SW480 (cell line): ENCODE results near the gene DAPK3.
"Not testable (repeated sequence)": the region's sequence is repeated elsewhere in the genome, so short reads cannot be mapped to it uniquely, and the experiment has no call there.

Source experiments
- DNase-seq: peaks from one replicate; pipeline ENCODE4 v3.0.0-alpha.2; 2016; ENCODE audit warnings: low spot score

The DAPK3 gene

GRCh38 chr19:3970808-3971598 lies at the start of gene DAPK3:
DAPK3 (minus strand) TSS chr19:3971099; CDS start chr19:3969735, 1,364 bp downstream.
- peak; percentile 93 for DNase-seq

GRCh38 chr19:4019578-4019977 lies 48.7 kb upstream of the DAPK3 start:
- DNase-seq = no peak

- DNase-seq = no peak
These were observed 48.0 kb upstream of the DAPK3 start for GRCh38 chr19:4018775-4019504.

- no peak for DNase-seq
These were observed 47.3 kb upstream of the DAPK3 start for GRCh38 chr19:4018140-4018613.

- no peak for DNase-seq
These were observed 46.2 kb upstream of the DAPK3 start for GRCh38 chr19:4016903-4017638.

- no peak for DNase-seq
These were observed 45.6 kb upstream of the DAPK3 start for GRCh38 chr19:4016486-4016885.

GRCh38 chr19:4015705-4016402 lies 45.0 kb upstream of the DAPK3 start:
- no peak for DNase-seq

- DNase-seq = no peak
These were observed 43.9 kb upstream of the DAPK3 start for GRCh38 chr19:4014541-4015491.

- no peak for DNase-seq
These were observed 43.1 kb upstream of the DAPK3 start for GRCh38 chr19:4013886-4014540.

- DNase-seq = no peak
These were observed 42.2 kb upstream of the DAPK3 start for GRCh38 chr19:4012975-4013634.

GRCh38 chr19:4012092-4012974 lies 41.4 kb upstream of the DAPK3 start:
- DNase-seq = no peak

- DNase-seq = not testable (repeated sequence)
These were observed 40.5 kb upstream of the DAPK3 start for GRCh38 chr19:4011430-4011829.

GRCh38 chr19:4010808-4011110 lies 39.9 kb upstream of the DAPK3 start:
- no peak for DNase-seq

- DNase-seq = no peak
These were observed 39.3 kb upstream of the DAPK3 start for GRCh38 chr19:4009990-4010807.

GRCh38 chr19:4007836-4008539 lies 37.1 kb upstream of the DAPK3 start:
- no peak for DNase-seq

GRCh38 chr19:4007021-4007835 lies 36.3 kb upstream of the DAPK3 start, which contains the start of gene PIAS4:
PIAS4 (plus strand) TSS chr19:4007736; CDS start chr19:4007761, 25 bp downstream.
- peak; percentile 90 for DNase-seq
